Activated naive CD8-positive, alpha-beta T cell treated with anti-CD3 and anti-CD28 coated beads, Interleukin-2, amount 50 U/mL, for 16 hours (primary cell): Measurements from ENCODE around the gene FA2H.
"Not testable (repeated sequence)": the region's sequence is repeated elsewhere in the genome, so short reads cannot be mapped to it uniquely, and the experiment has no call there.

ENCODE experiments used
- DNase-seq: peaks from one replicate; pipeline ENCODE4 v3.0.0-alpha.2; 2020; ENCODE audit warnings: low read depth, low spot score

FA2H gene

DNA sequence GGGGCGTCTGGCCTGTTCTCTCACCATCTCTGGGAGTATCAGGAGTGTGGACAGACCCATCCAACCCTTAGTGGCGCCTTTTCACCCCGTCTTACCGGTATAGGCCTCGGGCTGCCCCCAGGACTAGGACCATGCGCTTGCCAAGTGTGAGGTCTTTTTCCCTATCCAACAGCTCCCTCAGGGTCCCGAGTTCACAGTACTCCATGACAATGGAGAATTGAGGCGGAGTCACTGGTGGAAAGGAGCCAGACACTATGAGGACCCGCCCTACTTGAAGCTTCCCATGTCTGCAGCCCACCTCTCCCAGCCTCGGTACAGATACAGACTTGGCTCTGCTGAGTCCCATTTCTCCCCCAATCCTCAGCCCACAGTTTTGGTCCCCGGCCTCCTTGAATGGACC, 92.1 kb downstream of the FA2H start:
- no peak for DNase-seq

DNA sequence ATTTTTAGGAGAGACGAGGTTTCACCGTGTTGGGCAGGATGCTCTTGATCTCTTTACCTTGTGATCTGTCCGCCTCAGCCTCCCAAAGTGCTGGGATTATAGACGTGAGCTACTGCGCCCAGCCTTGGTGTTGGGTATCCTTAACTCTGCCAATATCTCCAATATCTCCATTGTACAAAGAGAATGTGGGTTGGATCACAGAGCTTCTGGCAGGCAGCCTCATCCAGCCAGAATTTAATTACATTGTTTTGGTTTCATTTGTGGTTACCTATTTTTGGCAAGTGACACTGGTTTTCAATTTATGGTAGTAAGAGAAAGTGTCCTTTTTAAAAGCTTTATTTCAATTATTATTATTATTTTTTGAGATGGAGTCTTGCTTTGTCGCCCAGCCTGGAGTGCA, 93.9 kb downstream of the FA2H start:
- no peak for DNase-seq

DNA sequence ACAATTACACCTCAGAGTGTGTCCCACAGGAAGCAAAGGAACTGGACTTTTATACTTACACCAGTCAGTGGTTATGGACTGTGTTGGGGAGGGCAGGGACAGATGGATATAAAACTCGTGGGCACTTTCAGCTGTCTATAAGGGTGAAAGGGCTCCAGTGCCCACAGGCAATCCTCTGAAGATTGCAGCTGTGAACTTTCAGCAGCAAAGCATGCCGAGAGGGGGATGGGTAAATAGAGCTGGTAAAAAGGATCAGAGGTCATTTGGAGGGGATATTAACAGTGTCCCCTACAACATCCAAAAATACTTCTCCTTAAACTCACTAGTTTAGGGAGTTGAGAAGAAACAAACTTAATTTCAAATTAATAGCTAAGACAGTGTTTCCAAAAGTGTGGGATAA, 94.6 kb downstream of the FA2H start:
- DNase-seq: no peak

DNA sequence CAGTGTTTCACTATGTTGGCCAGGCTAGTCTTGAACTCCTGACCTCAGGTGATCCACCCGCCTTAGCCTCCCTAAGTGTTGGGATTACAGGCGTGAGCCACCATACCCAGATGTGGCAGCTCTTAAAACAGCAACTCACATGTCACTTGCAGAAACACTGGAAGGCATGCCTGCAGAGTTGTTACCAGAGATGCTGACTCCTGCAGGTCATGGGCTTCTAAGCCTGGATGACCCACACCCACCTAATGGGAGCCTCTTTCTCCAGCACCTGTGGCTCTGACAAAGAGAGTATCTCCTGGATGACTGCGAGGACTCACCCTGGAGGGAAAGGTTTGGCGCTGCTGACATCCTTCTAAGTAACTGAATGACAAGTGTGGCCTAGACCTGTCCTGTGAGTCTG, 96.8 kb downstream of the FA2H start:
- no peak for DNase-seq

DNA sequence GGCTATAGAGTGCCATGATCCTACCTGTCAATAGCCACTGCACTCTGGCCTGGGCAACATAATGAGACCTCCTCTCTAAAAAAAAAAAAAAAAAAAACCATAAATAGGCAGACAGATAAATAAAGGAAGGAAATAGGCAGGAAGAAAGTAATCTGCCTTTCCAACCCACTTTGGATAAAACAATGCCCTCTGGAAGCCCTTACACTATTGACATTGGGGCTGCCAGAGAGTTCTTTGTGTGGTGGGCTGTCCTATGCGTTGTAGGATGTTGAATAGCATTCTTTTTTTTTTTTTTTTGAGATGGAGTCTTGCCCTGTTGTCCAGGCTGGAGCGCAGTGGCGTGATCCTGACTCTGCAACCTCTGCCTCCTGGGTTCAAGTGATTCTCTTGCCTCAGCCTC, 100.7 kb downstream of the FA2H start:
- no peak for DNase-seq

DNA sequence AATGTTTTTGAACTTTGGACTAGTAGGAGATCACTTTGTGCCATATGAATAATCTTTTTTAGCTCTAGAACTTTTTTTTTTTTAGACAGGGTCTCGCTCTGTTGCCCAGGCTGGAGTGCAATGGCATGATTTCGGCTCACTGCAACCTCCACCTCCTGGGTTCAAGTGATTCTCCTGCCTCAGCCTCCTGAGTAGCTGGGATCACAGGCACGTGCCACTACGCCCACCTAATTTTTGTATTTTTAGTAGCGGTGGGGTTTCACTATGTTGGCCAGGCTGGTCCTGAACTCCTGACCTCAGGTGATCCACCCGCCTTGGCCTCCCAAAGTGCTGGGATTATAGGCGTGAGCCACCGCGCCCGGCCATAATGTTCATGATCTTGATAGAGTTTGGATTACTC, 105.7 kb downstream of the FA2H start:
- DNase-seq: not testable (repeated sequence)

DNA sequence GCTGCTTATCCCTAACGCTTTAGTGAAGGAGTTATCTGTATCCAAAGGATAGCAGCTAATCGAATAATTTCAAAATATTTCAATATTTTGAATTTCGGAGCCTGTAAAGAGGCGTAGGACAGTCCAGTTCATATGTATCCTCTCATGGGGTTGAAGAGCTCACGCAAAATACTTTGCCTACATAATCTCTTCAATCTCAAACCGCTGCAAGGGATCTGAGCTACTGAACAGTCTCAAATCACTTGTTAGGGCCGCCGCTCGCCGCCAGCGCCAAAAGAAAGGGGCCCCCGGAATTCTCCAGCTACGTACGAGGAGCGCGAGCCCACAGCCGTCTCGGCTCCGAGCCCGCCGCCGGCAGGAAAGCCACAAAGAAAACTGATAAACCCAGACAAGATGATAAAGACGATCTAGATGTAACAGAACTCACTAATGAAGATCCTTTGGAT, 107.3 kb downstream of the FA2H start:
- no peak for DNase-seq

DNA sequence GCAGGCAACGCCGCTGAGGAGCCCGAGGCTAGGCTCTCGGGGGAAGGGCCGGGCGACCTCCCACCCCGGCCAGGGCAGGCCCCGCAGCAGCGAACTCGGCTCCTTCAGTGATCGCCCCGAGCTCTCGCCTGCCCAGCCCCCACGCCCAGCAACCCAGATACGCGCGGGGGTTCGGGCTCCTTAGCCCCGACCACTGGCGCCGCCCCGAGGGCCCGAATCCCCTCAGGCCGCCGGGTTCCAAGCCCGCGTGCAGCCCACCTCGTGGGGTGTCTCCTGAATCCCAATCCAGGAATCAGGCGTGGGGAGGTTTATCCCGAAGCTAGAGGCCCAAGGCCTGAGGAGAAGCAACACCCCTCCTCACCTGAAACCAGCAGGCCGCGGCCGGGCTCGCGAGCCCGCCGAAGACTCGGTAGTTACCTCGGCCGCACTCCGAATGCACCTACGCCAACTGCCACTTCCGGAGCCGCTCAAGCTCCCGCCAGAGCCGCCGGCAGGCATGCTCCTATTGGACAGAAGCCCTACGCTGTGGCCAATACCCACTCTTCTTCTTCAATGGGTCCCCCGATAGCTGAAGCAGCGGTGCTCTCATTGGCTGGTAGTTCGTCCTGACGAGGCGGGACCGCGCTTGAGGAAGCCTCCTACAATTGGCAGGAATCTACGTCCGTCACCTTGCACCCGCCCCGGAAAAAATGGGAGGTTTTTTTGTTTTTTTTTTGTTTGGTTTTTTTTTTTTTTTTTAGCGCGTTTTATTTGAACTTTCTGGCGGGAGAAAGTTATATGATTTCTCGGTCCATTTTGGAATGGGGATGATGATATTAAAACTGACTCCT, 108.0 kb downstream of the FA2H start, which contains the start of gene RFWD3:
Gene RFWD3, minus strand, starts transcription at position 453 of the 830 bp plus-strand sequence. CDS start 5,428 bp downstream, outside the sequence.
- DNase-seq: peak; percentile 91

DNA sequence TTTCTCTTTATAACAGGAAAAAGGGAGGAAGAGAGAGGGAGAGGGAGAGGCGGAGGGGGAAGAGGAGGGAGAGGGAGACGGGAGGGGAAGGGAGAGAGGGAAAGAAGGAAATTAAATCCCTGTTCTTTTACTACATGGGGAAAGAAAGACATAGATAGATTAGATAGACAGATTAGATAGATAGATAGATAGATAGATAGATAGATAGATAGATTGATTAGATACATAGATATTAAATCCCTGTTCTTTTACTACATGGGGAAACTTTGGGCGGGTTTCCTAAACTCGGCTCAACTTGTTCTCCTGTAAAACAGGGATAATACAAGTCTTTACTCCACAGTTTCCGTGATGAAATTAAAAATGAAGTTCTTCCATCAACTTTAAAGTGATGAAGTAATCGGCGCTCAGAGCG, 108.6 kb downstream of the FA2H start:
- no peak for DNase-seq
